WTC11 (cell line): ENCODE data around the gene CAMTA1. TPM values are rescaled to one million over a fixed set of nuclear protein-coding genes. Genes with fewer than 3 reads are reported as not detected.

Experiments
- ATAC-seq: fragments of 200-7000 bp; cut with Tn5 transposase; 2 replicates; pipeline ENCODE4 v1.10.0; 2021; ENCODE audit warnings: mild to moderate bottlenecking, moderate library complexity
- CTCF ChIA-PET: fragments of 300-600 bp; sonication (Branson Sonifier 250); formaldehyde crosslinking; loops from one replicate; lab custom pipeline; 2021; ENCODE audit warnings: antibody characterized with exemption; lab: Charles Lee
- POLR2A ChIA-PET: fragments of 350-600 bp; sonication (Branson Sonifier 250); formaldehyde crosslinking; loops from one replicate; lab custom pipeline; 2021; ENCODE audit warnings: antibody characterized with exemption; lab: Charles Lee
- DNase-seq: peaks from one replicate; pipeline ENCODE4 v3.0.0; 2021; ENCODE audit warnings: low spot score
- H3K27ac Mint-ChIP-seq: 2 replicates; pipeline ENCODE4 v1.8.0; 2021; ENCODE audit warnings: mixed read lengths
- H3K27me3 Mint-ChIP-seq: 2 replicates; pipeline ENCODE4 v1.8.0; 2021; ENCODE audit warnings: low read depth, mild to moderate bottlenecking, moderate library complexity, mixed read lengths
- H3K36me3 Mint-ChIP-seq: 2 replicates; pipeline ENCODE4 v1.8.0; 2021; ENCODE audit warnings: mixed read lengths
- H3K4me1 Mint-ChIP-seq: 2 replicates; pipeline ENCODE4 v1.8.0; 2022; ENCODE audit warnings: mixed read lengths
- H3K4me3 Mint-ChIP-seq: 2 replicates; pipeline ENCODE4 v1.8.0; 2021; ENCODE audit warnings: mild to moderate bottlenecking, moderate library complexity, mixed read lengths
- H3K9me3 Mint-ChIP-seq: 2 replicates; pipeline ENCODE4 v1.8.0; 2021; ENCODE audit warnings: mixed read lengths
- GABPB1 ChIP-seq: sonication (generic); formaldehyde crosslinking; IDR thresholded peaks from 2 replicates; pipeline ENCODE4 v1.8.1; 2023; ENCODE audit warnings: mild to moderate bottlenecking, missing genetic modification reagents
- HMGA2 ChIP-seq: fragments of 250-450 bp; sonication (Bioruptor Pico); IDR thresholded peaks from 2 replicates; pipeline ENCODE4 v1.4.0; 2021; ENCODE audit warnings: mild to moderate bottlenecking, moderate library complexity
- IRF2 ChIP-seq: sonication (generic); formaldehyde crosslinking; IDR thresholded peaks from 2 replicates; pipeline ENCODE4 v1.8.0; 2022; ENCODE audit warnings: low read depth, missing genetic modification reagents, borderline replicate concordance
- PRRX2 ChIP-seq: fragments of 250-450 bp; sonication (Bioruptor Pico); IDR thresholded peaks from 2 replicates; pipeline ENCODE4 v1.8.0; 2021; ENCODE audit warnings: mild to moderate bottlenecking
- RORB ChIP-seq: fragments of 250-450 bp; sonication (Bioruptor Pico); IDR thresholded peaks from 2 replicates; pipeline ENCODE4 v1.9.0; 2021; ENCODE audit warnings: mild to moderate bottlenecking
- SMAD3 ChIP-seq: sonication (generic); formaldehyde crosslinking; IDR thresholded peaks from 2 replicates; pipeline ENCODE4 v1.8.0; 2022; ENCODE audit warnings: missing genetic modification reagents, mild to moderate bottlenecking, borderline replicate concordance
- SOX15 ChIP-seq: fragments of 250-450 bp; sonication (Bioruptor Pico); IDR thresholded peaks from 2 replicates; pipeline ENCODE4 v1.9.0; 2021; ENCODE audit warnings: mild to moderate bottlenecking
- ZBTB21 ChIP-seq: sonication (generic); formaldehyde crosslinking; IDR thresholded peaks from 2 replicates; pipeline ENCODE4 v1.8.1; 2023; ENCODE audit warnings: mild to moderate bottlenecking, missing genetic modification reagents, borderline replicate concordance
- ZNF423 ChIP-seq: fragments of 250-450 bp; sonication (Bioruptor Pico); IDR thresholded peaks from 2 replicates; pipeline ENCODE4 v2.1.2; 2022; ENCODE audit warnings: mild to moderate bottlenecking, moderate library complexity
- total RNA-seq: library from RNA; stranded (reverse); gene quantifications from 3 replicates; pipeline ENCODE4 v1.2.3, GENCODE V29; 2021
- TF ChIP-seq, protein P1 (sequence below): fragments of 250-450 bp; sonication (Bioruptor Pico); conservative IDR thresholded peaks from 2 replicates; pipeline ENCODE4 v1.9.0; 2021; ENCODE audit warnings: mild to moderate bottlenecking
- TF ChIP-seq, protein P2 (sequence below): sonication (generic); formaldehyde crosslinking; IDR thresholded peaks from 2 replicates; pipeline ENCODE4 v1.8.0; 2023; ENCODE audit warnings: missing genetic modification reagents, mild to moderate bottlenecking, borderline replicate concordance
- TF ChIP-seq, protein P3 (sequence below): sonication (generic); formaldehyde crosslinking; IDR thresholded peaks from 2 replicates; pipeline ENCODE4 v1.8.1; 2023; ENCODE audit warnings: mild to moderate bottlenecking, missing genetic modification reagents, borderline replicate concordance
- TF ChIP-seq, protein P4 (sequence below): fragments of 250-450 bp; sonication (Bioruptor Pico); IDR thresholded peaks from 2 replicates; pipeline ENCODE4 v1.9.0; 2021; ENCODE audit warnings: moderate library complexity, mild to moderate bottlenecking, inconsistent platforms, borderline replicate concordance
- TF ChIP-seq, protein P5 (sequence below): sonication (generic); formaldehyde crosslinking; IDR thresholded peaks from 2 replicates; pipeline ENCODE4 v1.8.0; 2022; ENCODE audit warnings: missing genetic modification reagents
- TF ChIP-seq, protein P6 (sequence below): sonication (generic); formaldehyde crosslinking; IDR thresholded peaks from 2 replicates; pipeline ENCODE4 v1.8.0; 2023; ENCODE audit warnings: missing genetic modification reagents

CAMTA1 gene
- total RNA-seq, 1 experiment from 2014 or later = 86.4 TPM

DNA sequence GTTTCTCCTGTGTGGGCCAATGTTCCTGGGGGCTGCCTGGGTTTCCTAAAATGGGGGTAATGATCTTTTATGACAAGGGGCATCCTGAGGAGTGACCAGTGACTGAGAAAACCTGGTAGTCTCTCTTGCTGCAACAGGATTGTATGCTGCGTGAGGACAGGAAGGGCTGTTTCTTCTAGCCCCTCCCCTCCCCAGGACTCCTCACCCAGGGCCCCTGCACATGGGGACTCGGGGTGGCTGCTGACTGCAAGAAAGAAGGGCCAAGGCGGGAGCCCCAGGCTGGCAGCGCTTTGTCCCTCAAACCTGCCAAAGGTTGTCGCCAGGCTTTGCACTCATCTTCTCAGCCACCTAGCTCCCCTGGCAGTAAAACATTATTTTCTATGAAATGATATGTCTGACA, 442.4 kb downstream of the CAMTA1 start:
- TF ChIP-seq, protein P1, sequence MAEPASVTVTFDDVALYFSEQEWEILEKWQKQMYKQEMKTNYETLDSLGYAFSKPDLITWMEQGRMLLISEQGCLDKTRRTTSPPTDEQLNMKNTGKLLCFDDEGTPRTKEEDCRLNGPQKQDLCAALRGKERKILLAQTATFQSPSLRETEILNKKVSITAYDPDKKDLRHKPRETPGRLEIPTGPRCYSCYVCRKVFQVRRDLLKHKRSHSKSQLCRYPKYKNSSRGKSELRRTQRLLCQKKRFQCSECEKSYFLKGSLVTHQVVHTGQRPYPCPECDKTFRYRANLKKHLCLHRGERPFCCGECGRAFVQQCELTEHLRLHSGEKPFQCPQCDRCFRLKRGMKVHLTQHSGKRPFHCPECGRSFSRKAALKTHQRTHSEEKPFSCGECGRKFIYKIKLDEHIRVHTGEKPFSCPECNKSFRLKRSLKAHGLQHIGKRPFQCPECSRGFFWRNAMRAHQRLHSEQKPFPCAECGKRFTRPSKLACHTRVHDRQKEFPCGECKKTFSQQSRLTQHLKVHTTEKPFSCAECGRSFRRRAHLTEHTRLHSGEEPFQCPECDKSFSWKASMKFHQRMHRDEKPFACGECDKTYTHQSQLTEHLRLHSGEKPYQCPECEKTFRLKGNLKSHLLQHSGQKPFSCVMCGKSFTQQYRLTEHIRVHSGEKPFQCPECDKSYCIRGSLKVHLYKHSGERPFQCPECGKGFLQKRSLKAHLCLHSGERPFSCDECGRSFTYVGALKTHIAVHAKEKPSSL (CRISPR knock-in tag) = no peak
- TF ChIP-seq ZNF423 (CRISPR knock-in tag) (no peak), GABPB1 (CRISPR knock-in tag) (no peak), HMGA2 (CRISPR knock-in tag) (no peak)
- TF ChIP-seq, protein P2, sequence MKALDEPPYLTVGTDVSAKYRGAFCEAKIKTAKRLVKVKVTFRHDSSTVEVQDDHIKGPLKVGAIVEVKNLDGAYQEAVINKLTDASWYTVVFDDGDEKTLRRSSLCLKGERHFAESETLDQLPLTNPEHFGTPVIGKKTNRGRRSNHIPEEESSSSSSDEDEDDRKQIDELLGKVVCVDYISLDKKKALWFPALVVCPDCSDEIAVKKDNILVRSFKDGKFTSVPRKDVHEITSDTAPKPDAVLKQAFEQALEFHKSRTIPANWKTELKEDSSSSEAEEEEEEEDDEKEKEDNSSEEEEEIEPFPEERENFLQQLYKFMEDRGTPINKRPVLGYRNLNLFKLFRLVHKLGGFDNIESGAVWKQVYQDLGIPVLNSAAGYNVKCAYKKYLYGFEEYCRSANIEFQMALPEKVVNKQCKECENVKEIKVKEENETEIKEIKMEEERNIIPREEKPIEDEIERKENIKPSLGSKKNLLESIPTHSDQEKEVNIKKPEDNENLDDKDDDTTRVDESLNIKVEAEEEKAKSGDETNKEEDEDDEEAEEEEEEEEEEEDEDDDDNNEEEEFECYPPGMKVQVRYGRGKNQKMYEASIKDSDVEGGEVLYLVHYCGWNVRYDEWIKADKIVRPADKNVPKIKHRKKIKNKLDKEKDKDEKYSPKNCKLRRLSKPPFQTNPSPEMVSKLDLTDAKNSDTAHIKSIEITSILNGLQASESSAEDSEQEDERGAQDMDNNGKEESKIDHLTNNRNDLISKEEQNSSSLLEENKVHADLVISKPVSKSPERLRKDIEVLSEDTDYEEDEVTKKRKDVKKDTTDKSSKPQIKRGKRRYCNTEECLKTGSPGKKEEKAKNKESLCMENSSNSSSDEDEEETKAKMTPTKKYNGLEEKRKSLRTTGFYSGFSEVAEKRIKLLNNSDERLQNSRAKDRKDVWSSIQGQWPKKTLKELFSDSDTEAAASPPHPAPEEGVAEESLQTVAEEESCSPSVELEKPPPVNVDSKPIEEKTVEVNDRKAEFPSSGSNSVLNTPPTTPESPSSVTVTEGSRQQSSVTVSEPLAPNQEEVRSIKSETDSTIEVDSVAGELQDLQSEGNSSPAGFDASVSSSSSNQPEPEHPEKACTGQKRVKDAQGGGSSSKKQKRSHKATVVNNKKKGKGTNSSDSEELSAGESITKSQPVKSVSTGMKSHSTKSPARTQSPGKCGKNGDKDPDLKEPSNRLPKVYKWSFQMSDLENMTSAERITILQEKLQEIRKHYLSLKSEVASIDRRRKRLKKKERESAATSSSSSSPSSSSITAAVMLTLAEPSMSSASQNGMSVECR (CRISPR knock-in tag) = no peak
- H3K27ac Mint-ChIP-seq = no peak overlapping the region
- no peaks in the 10 kb centered on the region for H3K4me1 Mint-ChIP-seq
- no peak for ATAC-seq
- ChIA-PET CTCF (interaction anchor here (0.7 to 1.3 kb wide), 3 partner anchors 20 to 334 kb away, joined by 3 read pairs; no protein-coding TSS in a partner anchor), POLR2A (no interaction called here)
- H3K9me3 Mint-ChIP-seq = no peaks in the 10 kb centered on the region
- no peaks in the 10 kb centered on the region for H3K36me3 Mint-ChIP-seq
- H3K27me3 Mint-ChIP-seq = no peaks in the 10 kb centered on the region
- DNase-seq = no peak
- no peak overlapping the region for H3K4me3 Mint-ChIP-seq

DNA sequence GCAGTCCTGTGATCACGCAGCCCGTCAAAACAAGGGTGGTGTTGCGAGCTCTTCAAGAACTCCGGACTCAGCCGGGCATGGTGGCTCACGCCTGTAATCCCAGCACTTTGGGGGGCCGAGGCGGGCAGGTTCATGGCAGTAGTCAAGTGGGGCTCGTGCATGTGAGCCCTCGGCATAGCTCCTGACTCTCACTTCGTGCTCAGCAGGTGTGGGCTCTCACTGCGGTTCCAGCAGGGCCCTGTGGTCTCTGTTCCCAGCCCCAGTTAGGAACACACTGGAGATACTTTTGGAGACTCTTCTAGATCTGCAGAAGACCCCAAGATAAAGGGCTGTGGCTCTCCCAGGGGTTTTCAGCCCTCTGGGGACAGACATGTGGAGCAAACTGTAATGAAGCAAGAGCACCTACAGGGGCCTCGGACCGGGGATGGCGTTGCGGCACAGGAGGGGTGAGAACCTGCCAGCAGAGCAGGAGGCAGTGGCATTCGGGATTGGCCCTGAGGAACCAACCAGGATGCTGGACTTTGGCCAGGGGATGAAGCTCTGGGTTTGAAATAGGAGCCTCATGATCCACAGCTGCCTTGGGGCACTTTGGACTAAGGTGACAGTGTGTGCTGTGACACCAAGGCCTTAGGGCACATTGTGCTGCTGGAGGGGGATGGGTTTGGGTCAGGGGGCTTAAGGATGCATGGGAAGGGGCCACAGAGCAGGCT, 443.2 kb downstream of the CAMTA1 start:
- POLR2A ChIA-PET = no interaction called here
- no peak overlapping the region for H3K4me3 Mint-ChIP-seq
- no peaks in the 10 kb centered on the region for H3K9me3 Mint-ChIP-seq
- ATAC-seq = peak; percentile 41; the same call in 1 of the 2 replicates
- DNase-seq = no peak
- H3K36me3 Mint-ChIP-seq = no peaks in the 10 kb centered on the region
- H3K27ac Mint-ChIP-seq = no peak overlapping the region
- no peaks in the 10 kb centered on the region for H3K27me3 Mint-ChIP-seq
- no peaks in the 10 kb centered on the region for H3K4me1 Mint-ChIP-seq
- CTCF ChIA-PET = interaction anchor here (0.7 to 1.3 kb wide), 6 partner anchors 21 to 419 kb away, joined by 3 to 4 read pairs (median 3); no protein-coding TSS in a partner anchor
- TF ChIP-seq RORB (CRISPR knock-in tag) = no peak
- TF ChIP-seq IRF2 (CRISPR knock-in tag) = no peak
- TF ChIP-seq, protein P3, sequence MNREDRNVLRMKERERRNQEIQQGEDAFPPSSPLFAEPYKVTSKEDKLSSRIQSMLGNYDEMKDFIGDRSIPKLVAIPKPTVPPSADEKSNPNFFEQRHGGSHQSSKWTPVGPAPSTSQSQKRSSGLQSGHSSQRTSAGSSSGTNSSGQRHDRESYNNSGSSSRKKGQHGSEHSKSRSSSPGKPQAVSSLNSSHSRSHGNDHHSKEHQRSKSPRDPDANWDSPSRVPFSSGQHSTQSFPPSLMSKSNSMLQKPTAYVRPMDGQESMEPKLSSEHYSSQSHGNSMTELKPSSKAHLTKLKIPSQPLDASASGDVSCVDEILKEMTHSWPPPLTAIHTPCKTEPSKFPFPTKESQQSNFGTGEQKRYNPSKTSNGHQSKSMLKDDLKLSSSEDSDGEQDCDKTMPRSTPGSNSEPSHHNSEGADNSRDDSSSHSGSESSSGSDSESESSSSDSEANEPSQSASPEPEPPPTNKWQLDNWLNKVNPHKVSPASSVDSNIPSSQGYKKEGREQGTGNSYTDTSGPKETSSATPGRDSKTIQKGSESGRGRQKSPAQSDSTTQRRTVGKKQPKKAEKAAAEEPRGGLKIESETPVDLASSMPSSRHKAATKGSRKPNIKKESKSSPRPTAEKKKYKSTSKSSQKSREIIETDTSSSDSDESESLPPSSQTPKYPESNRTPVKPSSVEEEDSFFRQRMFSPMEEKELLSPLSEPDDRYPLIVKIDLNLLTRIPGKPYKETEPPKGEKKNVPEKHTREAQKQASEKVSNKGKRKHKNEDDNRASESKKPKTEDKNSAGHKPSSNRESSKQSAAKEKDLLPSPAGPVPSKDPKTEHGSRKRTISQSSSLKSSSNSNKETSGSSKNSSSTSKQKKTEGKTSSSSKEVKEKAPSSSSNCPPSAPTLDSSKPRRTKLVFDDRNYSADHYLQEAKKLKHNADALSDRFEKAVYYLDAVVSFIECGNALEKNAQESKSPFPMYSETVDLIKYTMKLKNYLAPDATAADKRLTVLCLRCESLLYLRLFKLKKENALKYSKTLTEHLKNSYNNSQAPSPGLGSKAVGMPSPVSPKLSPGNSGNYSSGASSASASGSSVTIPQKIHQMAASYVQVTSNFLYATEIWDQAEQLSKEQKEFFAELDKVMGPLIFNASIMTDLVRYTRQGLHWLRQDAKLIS (CRISPR knock-in tag) = no peak
- TF ChIP-seq ZBTB21 (CRISPR knock-in tag) = no peak
- TF ChIP-seq SOX15 (CRISPR knock-in tag) = no peak
- TF ChIP-seq PRRX2 = no peak
- TF ChIP-seq, protein P4, sequence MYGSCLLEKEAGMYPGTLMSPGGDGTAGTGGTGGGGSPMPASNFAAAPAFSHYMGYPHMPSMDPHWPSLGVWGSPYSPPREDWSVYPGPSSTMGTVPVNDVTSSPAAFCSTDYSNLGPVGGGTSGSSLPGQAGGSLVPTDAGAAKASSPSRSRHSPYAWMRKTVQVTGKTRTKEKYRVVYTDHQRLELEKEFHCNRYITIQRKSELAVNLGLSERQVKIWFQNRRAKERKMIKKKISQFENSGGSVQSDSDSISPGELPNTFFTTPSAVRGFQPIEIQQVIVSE (CRISPR knock-in tag) = no peak
- TF ChIP-seq HMGA2 (CRISPR knock-in tag) = no peak
- TF ChIP-seq, protein P5, sequence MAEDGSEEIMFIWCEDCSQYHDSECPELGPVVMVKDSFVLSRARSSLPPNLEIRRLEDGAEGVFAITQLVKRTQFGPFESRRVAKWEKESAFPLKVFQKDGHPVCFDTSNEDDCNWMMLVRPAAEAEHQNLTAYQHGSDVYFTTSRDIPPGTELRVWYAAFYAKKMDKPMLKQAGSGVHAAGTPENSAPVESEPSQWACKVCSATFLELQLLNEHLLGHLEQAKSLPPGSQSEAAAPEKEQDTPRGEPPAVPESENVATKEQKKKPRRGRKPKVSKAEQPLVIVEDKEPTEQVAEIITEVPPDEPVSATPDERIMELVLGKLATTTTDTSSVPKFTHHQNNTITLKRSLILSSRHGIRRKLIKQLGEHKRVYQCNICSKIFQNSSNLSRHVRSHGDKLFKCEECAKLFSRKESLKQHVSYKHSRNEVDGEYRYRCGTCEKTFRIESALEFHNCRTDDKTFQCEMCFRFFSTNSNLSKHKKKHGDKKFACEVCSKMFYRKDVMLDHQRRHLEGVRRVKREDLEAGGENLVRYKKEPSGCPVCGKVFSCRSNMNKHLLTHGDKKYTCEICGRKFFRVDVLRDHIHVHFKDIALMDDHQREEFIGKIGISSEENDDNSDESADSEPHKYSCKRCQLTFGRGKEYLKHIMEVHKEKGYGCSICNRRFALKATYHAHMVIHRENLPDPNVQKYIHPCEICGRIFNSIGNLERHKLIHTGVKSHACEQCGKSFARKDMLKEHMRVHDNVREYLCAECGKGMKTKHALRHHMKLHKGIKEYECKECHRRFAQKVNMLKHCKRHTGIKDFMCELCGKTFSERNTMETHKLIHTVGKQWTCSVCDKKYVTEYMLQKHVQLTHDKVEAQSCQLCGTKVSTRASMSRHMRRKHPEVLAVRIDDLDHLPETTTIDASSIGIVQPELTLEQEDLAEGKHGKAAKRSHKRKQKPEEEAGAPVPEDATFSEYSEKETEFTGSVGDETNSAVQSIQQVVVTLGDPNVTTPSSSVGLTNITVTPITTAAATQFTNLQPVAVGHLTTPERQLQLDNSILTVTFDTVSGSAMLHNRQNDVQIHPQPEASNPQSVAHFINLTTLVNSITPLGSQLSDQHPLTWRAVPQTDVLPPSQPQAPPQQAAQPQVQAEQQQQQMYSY (CRISPR knock-in tag) = no peak
- TF ChIP-seq, protein P6, sequence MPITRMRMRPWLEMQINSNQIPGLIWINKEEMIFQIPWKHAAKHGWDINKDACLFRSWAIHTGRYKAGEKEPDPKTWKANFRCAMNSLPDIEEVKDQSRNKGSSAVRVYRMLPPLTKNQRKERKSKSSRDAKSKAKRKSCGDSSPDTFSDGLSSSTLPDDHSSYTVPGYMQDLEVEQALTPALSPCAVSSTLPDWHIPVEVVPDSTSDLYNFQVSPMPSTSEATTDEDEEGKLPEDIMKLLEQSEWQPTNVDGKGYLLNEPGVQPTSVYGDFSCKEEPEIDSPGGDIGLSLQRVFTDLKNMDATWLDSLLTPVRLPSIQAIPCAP (CRISPR knock-in tag) = no peak
- TF ChIP-seq SMAD3 (CRISPR knock-in tag) = no peak
